HTERT RPE-1 (cell line): ENCODE results near the gene DYNLT3.

ENCODE experiments used
- in situ Hi-C: fragments of 300-500 bp; cut with MboI; formaldehyde crosslinking; loops from 4 replicates; pipeline ENCODE4 v1.14.3; 2020; ENCODE audit warnings: low sequenced_read_pairs

The DYNLT3 gene

GRCh38 chrX:37846141-37846540, 1.2 kb downstream of the DYNLT3 start:
- in situ Hi-C loops = no loop called here

DNA sequence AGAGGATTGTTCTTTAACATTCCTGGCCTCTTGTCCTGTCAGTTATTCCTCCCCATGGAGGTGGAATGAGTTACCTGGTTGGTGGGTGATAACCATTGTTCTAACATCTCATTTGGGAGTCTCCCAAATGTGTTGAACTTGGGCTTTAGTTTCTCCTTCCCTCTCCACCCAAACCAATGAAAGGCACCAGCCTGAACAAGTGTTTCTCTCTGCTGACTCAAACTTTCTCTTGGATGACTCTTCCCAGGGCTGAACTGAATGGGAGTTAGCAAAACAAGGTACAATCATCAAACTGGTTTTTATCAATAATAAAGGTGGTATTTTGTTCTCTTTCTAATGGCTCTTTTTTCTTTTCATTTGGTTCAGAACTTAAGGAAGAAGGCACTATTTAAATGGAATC, 2.7 kb downstream of the DYNLT3 start:
- in situ Hi-C loops = no loop called here

DNA sequence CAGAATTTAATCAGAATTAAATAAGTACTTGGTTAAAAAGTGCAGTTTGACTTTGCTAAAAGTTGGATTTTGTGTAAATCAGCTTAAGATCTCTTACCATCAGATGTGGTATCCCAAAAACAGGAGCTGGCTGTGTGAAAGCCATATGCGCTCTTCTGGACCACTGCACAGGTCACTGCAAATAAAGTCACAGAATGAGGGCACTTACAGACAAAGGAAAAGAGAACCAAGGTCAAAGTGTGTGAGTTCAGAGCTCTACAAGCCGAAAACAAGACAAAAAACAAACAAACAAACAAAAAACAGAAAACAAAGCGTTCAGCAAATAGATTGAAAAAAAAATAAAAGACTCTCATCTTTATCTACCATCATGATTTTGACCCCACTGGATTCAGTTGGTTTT, 6.4 kb downstream of the DYNLT3 start:
- in situ Hi-C loops = no loop called here

- in situ Hi-C loops = no loop called here
Observed at GRCh38 chrX:37834937-37835336, 12.4 kb downstream of the DYNLT3 start.

- in situ Hi-C loops = no loop called here
Observed at GRCh38 chrX:37830371-37830770, 17.0 kb downstream of the DYNLT3 start.

DNA sequence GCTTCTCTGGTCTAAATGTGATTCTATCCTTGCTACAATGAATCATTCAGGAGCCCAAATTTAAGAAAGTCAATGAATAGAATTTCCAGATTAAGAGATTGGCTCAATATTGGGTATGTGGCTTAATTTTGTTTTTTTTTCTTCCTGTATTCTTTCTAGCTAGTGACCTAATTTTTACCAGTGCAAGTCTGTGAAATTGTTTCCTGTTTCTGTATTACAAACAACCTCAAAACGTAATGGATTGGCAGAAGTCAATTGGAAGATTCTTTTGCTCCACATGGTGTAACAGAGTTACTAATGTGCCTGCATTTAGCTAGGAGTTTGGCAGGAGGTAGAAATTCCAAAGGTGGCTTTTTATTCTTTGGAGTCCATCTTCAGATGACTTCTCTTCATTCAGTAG, 17.6 kb downstream of the DYNLT3 start:
- in situ Hi-C loops = no loop called here

- in situ Hi-C loops = no loop called here
Observed at GRCh38 chrX:37825215-37825842, 22.0 kb downstream of the DYNLT3 start.

- in situ Hi-C loops = no loop called here
Observed at GRCh38 chrX:37824491-37825214, 22.7 kb downstream of the DYNLT3 start.

- in situ Hi-C loops = no loop called here
Observed at GRCh38 chrX:37820646-37821045, 26.7 kb downstream of the DYNLT3 start.

- in situ Hi-C loops = no loop called here
Observed at GRCh38 chrX:37818031-37818430, 29.3 kb downstream of the DYNLT3 start.

DNA sequence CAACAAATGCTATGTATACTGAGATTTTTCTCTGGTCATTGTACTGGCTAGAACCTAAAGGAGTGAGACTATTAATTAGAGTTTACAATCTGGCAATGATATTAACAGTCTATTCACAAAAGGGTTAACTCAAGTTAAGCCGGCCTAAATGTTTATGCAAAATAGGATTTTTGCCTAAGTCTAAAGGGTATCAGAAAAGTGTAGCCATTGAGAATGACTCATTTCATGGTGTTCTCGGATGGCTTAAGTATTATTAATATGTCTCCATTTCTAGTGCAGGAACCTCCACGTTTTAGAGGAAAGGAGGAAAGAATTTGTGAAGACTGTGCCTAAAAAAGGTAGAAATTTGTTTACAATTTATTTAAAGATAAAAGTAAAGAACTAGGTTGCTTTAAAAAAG, 29.8 kb downstream of the DYNLT3 start:
- in situ Hi-C loops = no loop called here

GRCh38 chrX:37817176-37817575, 30.2 kb downstream of the DYNLT3 start:
- in situ Hi-C loops = no loop called here

DNA sequence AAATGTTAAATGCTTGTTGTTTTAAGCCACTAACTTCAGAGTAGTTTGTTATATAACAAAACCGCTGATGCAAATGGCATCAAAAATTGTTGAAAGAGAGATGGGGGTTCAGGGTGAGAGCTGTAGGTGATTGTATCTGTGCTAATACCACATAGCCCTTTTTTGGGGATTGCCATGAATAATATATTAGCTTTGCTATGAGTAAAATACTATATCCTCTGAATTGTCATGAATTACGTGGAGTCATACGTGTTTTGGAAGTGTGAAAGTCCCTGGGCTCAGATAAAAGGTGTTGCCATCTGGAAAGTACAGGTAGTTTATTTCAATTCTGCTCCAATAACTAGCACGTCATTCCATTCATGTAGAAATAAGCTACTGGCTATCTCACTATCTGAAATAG, 30.6 kb downstream of the DYNLT3 start:
- in situ Hi-C loops = no loop called here

GRCh38 chrX:37815366-37815765, 32.0 kb downstream of the DYNLT3 start:
- in situ Hi-C loops = no loop called here

GRCh38 chrX:37813570-37813969, 33.8 kb downstream of the DYNLT3 start:
- in situ Hi-C loops = no loop called here

- in situ Hi-C loops = no loop called here
Observed at GRCh38 chrX:37812110-37812509, 35.3 kb downstream of the DYNLT3 start.

GRCh38 chrX:37809970-37810369, 37.4 kb downstream of the DYNLT3 start:
- in situ Hi-C loops = no loop called here

GRCh38 chrX:37803057-37803456, 44.3 kb downstream of the DYNLT3 start:
- in situ Hi-C loops = no loop called here

GRCh38 chrX:37802028-37802427, 45.3 kb downstream of the DYNLT3 start:
- in situ Hi-C loops = no loop called here

DNA sequence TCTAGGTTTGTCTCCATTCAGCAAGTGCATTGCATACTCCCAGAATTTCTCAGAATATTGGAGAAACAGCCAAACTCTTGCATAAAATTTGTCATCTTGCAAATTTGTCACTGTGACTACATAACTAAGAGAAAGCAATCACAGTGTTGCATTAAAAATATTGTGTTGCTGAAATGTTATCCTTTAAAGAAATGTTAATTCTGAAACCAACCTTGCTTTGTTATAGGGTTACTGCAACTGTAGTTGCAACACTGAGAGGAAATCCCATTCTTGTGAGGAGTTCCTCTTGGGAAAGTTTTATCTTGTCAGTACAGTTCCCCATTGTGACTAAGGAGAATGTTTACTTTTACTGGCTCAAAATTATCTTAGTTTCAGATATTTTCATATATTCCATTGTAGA, 46.7 kb downstream of the DYNLT3 start:
- in situ Hi-C loops = no loop called here

GRCh38 chrX:37799936-37800335, 47.4 kb downstream of the DYNLT3 start:
- in situ Hi-C loops = no loop called here

DNA sequence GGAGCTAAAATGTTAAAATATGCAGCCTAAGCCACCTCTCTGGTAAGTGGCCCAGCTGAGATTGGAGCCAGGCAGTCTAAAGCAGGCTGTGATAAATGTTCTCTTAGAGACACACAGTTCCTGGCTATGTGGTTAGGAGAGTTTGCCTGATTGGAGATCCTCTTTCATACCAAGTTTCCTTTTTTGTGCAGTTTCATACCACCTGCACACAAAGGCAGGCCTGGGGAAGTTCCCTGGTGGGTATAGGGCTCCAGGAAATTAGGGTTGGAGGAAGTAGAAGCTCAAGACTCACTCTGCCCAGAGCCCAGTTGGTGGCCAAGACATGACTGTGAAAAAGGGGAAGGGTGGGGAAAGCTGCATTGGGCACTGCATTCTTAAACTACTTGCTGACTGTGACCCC, 50.6 kb downstream of the DYNLT3 start:
- in situ Hi-C loops = no loop called here

DNA sequence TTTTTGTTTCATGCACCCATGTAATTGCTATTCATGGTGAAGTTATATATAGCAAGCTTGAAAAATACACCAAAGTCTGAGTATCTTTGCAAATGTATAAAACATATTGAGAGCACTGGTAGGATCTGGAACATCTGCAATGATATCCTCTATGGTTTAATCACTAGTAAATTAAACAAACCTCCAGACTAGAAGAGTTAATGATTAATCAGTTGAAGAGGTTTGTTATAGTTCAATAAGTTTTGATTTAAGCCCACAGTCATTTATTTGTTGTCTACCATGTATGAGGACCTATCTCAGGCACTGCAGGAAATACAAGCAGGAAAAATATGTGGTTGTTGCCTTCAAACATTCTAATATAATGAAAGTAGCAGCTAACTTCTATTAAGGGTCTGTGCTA, 51.1 kb downstream of the DYNLT3 start:
- in situ Hi-C loops = no loop called here
